NCI-H2107 treated with DMSO at 0.1 percent for 48 hours (cell line): ENCODE results near the gene NT5DC4.
"Not testable (repeated sequence)": the region's sequence is repeated elsewhere in the genome, so short reads cannot be mapped to it uniquely, and the experiment has no call there.

ENCODE experiments used
- DNase-seq: peaks from one replicate; lab custom pipeline; 2025; ENCODE audit not compliant: unreplicated experiment; lab: John Stamatoyannopoulos, UW

NT5DC4 gene

DNA sequence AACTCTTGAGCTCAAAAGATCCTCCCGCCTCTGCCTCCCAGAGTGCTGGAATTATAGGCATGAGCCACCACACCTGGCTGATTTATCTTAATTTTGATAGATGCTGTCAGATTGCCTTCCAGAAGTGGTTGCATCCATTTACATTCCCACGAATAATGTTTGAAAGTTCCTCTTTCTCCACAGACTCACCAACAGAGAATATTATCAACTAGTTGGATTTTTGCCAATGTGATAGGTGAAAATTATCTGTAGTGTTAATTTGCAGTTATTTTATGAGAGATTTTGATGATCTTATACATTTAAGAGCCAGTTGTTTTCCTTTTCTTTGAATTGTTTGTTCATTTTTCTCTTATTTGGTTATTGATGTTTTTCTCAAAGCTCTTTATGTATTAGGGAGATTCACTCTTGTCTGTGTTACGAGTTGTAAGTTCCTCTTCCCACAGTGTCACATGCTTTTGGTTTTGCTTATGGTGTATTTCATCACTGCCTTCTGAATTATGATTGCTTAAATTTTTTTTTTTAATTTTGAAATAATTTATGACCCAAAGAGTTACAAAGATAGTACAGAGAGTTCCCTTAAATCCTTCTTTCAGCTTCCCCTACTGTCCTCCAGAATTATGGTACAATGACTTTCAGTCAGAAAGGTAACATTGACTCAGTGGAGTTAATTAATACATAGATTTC, 20.7 kb upstream of the NT5DC4 start:
- DNase-seq, result no peak

DNA sequence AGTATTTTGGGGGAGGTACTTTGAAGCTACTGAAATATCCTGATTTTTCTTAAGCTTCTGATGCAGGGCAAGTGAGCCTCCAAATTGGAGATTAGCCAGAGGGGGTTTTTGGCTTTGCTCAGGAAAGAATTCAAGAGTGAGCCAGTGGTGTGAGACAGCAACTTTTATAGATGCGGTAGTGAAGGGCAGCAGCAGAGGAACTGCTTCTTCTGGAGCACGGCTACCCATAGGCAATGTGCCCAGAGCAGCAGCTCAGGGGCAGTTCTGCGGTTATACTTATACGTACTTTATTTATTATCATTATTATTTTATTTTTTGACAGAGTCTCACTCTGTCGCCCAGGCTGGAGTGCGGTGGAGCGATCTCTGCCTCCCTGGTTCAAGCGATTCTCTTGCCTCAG, 19.8 kb upstream of the NT5DC4 start:
- no peak for DNase-seq

DNA sequence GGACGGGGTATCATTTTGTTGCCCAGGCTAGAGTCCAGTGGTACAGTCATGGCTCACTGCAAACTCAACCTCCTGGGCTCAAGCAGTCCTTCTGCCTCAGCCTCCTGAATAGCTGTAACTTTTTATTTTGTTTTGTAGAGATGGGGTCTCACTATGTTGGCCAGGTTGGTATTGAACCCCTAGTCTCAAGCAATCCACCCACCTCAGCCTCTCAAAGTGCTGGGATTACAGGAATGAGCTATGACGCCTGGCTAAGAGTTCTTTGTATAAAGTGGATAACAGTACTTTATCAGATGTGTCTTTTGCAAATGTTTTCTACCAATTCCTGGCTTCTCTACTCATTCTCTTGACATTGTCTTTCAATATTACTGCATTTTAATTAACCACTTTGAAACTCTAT, 17.1 kb upstream of the NT5DC4 start:
- no peak for DNase-seq

DNA sequence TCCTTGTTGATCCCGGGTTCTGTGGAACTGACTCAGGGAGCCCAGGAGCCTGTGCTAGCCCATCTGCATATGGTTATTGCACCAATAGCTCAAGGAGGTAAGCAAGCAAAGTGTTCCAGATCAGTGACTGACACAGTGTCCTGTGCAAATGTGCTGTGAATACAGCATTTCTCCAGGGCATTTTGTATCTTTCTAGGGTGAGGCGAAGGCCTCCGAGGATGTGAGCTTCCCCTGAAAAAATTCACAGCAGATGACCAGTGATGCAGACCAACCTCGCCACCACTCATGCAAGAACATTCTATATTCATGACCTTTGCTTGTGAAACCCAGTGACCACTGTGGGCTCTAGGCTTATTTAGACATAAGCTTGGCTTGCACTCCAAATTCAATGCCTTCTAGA, 15.2 kb upstream of the NT5DC4 start:
- DNase-seq, result no peak

DNA sequence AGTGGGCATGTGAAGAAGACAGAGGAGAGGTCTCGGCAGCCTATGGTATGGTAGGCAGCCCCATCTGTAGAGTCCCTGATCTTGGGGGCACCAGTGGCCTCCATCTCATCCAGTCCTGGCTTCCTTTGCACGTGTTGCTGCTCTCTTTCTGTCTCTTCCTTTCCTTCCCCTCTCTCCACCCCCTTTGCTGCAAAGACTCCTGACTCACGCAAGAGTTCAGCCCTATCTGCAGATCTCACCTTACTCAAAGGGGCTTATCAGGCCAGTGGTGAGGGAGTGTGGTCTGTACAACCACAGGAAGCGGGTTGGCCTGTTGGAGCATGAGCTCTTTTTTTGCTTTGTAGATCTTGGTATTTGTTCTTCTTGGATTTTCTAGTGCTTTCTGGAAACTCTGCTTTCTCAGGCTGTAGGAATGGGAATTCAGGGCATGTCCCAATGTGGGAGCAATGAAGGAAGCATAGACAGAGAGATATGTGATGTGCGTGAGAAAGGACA, 14.6 kb upstream of the NT5DC4 start:
- no peak for DNase-seq

DNA sequence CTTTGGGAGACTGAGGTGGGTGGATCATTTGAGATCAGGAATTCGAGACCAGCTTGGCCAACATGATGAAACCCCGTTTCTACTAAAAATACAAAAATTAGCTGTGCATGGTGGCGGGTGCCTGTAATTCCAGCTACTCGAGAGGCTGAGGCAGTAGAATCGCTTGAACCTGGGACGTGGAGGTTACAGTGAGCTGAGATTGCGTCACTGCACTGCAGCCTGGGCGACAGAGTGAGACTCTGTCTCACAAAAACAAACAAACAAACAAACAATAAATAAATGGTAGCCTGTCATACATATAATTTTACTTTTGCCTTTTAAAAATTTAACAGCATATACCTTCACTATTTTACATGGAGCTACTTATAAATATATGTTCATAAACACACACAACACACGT, 13.9 kb upstream of the NT5DC4 start:
- DNase-seq, result not testable (repeated sequence)

DNA sequence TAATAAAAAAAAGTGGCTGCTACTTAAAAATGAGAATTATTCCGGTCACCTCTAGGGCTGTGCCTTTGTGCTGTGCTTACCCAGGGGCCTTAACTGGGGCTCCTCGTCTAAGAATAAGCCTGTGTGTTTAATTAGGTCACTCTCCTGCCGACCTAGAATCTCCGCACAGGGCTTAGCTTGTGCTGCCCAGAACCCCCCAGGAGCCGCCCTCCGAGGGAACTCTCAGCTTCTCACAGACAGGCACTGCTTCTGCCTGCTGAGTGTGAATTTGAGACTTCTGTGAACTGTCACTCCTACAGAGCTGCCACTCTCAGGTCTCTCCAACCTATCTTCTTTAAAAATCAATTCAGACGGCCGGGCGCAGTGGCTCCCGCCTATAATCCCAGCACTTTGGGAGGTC, 11.9 kb upstream of the NT5DC4 start:
- no peak for DNase-seq

DNA sequence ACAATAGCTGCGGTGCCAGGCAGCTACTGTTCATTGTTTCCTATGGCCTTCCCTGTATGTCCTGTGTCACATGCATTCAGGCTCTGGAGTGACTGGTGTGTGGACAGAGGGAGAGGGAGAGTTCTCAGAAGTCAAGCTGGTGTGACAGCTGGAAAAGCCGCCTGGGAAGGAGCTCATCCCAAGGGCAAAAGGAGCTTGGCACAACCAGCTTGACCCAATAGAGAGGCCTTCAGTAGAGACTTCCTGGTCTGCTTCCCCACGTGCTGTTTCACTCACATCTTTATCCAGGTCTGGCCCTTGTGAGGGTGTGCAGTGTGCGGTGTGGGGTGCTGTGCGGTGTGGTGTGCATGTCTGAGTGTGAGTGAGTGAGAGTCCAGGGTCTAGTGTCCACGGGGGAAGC, 11.1 kb upstream of the NT5DC4 start:
- no peak for DNase-seq

DNA sequence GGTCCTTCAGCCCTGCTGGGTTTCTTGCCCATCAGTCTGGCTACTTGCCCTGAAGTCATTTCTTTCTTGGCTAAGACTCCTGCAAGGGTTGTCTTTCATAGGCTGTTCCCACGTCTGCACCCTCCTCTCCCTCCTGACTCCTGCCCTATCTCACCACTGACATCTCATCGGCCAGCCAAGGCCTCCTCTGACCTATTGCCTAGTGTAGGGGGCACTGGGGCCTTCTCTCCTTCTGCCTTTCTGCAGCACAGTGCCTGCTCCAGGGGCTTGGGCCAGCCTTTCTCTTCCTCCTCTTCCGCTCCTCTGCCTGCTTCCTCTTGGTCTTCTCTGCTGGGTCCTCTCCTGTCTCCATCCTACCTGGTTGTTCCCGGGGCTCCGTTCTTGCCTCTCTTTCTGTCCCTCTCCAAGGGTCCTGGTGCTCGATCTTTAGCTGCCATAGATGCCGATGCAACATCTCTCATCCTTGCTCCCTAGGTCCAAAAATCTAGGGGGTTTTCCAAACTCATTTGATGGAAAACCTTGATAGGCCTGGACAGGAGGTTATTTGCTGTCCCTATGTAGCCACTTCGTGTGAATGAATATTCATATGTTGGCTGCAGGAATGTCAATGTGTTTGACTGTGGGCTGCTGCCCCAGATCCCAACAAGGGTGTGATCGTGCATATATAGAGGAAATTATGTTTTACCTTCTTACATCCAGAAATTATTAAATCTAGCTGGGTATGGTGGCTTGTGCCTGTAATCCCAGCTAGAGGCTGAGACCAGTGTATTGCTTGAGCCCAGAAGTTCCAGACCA, 9.7 kb upstream of the NT5DC4 start:
- no peak for DNase-seq

DNA sequence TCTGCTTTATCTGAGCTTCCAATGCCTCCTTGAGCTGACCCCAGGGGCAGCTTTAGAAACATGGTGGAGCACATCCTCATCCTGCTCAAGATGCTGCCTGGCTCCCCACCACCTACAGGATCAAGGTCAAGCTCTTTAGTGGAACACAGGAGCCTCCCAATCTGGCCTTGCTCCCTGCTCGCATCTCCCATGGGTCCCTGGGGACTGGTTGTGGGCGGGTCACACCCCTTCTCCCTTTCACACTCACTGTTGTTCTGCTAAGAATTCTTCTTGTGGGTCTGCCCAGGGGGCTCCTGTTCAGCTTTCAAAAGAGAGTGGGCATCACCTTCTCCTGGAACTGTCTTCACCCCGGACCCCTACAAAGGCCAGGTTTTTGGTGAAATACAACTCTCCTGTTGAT, 8.4 kb upstream of the NT5DC4 start:
- no peak for DNase-seq

DNA sequence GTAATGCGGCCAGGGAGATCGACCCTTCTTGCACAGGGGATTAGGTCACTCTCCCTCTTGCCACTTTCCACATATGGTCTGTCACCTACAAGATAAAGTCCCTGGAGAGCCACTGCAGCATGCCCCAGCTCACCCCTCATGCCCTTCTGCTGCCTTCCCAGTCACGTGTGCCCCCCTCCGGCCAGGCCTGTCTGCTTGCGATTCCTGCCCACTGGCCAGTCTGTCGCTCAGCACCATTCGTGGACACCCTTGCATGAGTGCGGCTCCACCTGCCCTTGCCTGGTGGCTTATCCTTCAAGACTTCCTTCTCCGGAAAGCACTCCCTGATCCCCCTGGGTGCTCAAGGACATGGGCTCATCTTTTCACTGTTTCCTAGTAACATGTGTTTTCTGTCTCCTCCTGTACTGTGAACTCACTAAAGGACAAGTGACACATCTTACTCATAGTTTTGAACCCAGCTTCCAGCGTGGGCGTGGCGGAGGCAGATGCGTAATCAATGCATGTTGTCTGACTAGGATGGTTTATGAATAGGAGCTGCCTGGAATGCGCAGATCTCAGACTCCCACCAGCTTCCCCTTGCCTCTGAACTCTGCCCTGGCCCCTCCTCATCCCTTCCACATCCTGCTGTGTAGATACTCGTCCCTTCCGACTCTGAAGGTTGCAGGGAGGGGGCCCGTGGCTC, 7.8 kb upstream of the NT5DC4 start:
- DNase-seq, result no peak

DNA sequence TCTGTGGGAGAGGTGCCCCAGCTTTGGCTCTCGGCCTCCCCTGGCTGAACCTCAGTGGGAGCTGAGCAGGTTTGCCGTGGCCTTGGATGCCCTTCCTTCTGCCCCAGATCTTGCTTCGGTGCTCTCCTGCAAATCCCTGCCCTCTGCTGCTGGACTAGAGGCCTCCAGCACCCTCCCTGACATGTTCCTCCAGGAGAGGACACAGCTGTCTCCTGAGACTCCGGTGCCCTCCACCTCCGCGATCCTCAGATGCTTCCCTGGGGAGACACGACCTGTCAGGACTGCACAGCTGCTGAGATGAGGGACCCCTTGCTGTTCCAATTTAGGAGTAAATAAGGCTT, 7.3 kb upstream of the NT5DC4 start:
- no peak for DNase-seq

DNA sequence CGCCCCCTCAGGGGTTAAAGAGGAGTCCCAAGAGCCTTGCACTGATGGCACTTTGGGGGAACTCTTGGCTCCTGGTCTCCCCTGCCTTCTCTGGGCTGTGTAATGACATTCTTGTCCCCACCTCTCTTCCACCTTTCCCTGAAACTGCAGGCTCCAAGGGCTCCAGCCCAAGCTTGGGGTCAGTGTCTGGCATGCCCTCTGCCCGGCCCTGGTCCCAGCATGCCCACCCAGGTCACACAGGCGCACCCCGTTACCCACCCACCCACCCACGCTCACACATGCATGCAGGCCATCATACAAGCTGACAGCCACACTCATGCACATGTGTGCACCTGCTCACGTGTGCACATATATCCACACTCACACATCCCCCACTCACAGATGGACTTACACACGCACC, 6.9 kb upstream of the NT5DC4 start:
- no peak for DNase-seq

DNA sequence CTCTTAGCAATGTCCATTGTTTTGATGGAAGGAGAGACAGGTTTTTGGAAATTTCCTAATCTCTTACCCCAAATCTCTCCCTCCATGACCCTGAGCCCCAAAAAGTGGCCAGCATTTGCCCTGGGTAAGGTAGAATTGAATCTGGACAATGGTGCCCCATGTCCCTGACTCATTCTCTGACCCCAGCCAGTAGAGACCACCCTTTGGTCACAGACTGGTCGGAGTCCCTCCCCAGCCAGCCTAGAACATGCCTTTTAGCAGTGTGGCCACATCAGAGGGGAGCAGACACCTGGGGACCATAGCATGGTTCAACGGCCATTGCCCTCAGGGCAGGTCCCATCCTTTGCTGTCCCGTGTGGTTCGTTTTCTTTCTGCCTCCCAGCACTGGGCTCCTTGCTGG, 6.5 kb upstream of the NT5DC4 start:
- DNase-seq, result no peak

DNA sequence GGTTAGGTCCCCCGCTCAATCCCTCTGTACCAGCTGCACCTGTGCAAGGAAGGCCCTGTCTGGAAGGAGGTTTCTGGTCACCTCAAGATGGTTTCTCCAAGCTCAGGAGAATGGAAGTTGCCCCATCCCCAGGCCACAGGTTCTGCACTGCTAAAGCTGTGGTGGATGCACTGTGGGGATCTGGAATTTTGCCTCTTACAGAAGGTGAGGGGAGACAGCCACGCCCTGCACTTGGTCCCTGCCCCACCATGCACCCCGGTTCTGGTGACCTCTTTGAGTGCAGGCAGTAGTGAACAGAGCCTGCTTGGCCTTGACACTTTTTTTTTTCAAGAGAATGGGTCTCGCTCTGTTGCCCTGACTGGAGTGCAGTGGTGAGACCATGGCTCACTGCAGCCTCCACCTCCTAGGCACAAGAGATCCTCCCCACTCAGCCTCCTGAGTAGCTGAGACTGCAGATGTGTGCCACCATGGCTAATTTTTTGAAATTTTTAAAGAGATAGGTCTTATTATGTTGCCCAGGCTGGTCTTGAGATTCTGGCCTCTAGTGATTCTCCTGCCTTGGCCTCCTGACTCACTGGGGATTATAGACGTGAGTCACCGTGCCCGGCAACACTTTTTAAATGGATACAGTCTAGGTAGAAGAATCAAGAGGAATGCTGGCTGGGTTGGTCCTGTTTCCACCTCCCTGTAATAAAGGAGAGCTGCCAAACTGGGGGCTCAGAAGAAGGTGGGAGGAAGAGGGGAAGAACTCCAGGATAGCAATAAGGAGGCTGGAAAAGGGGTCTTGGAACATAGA, 5.8 kb upstream of the NT5DC4 start:
- DNase-seq, result no peak

DNA sequence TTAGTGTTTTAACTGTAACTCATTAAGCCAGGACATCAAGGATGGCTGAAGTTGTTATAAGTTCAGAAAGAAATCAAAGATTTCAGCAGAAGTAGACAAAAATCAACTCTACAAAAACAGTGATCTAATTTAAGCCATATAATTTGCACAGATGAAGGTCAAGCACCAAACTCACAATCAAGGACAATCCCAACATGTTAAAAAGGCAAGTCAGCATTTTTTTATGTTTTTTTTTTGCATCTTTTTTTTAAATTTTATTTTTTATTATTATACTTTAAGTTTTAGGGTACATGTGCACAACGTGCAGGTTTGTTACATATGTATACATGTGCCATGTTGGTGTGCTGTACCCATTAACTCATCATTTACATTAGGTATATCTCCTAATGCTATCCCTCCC, 4.7 kb upstream of the NT5DC4 start:
- not testable (repeated sequence) for DNase-seq

DNA sequence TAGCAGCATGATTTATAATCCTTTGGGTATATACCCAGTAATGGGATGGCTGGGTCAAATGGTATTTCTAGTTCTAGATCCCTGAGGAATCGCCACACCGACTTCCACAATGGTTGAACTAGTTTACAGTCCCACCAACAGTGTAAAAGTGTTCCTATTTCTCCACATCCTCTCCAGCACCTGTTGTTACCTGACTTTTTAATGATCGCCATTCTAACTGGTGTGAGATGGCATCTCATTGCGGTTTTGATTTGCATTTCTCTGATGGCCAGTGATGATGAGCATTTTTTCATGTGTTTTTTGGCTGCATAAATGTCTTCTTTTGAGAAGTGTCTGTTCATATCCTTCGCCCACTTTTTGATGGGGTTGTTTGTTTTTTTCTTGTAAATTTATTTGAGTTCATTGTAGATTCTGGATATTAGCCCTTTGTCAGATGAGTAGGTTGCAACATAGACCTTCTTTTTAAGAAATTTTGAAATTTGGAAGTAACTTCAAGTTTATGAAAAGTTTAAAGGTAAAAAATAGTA, 3.9 kb upstream of the NT5DC4 start:
- DNase-seq, result not testable (repeated sequence)

DNA sequence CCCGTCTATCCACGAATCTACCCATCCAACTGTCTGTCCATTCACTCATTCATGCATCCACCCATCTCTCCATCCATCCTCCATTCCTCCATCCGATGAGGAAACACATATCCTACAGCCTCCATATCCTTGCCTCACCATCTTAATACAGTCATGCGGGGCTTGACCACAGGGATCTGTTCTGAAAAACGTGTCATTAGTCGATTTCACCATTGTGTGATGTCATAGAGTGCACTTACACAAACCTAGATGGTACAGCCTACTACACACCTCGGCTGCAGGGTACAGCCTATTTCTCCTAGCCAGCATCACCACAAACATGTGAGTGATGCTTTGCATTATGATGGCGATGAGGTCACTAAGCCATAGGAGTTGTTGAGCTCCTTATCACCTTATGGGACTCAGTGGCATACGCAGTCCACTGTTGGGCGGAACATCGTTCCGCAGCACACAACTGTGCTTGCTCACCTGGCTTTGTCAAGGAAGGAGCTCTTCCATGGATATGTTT, 1.9 kb upstream of the NT5DC4 start:
- DNase-seq, result no peak

DNA sequence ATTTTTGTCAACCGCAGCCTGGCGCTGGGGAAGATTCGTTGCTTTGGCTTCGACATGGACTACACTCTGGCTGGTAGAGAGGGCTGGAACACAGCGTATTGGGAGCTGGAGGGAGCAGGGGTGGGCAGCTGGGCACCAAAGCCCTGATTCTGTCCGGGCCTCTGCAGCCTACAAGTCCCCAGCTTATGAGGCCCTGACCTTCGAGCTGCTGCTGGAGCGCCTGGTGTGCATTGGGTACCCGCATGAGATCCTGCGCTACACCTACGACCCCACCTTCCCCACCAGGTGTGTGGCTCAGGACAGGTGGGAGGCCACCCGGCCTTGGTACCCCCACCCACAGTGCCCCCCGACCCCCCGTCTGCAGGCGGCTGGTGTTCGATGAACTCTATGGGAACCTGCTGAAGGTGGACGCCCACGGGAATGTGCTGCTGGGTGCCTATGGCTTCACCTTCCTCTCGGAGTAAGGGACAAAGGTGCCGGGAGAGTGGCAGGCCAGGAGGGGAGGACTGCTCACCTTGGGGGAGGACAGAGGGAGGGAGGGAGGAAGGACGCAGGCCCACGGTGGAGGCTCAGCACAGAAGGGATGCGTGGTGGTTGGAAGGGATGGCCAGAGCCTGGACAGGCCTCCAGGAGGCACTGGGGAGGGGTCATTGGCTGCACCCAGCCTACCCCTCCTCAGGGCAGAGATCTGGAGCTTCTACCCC, 1.2 kb downstream of the NT5DC4 start:
- DNase-seq, result no peak

DNA sequence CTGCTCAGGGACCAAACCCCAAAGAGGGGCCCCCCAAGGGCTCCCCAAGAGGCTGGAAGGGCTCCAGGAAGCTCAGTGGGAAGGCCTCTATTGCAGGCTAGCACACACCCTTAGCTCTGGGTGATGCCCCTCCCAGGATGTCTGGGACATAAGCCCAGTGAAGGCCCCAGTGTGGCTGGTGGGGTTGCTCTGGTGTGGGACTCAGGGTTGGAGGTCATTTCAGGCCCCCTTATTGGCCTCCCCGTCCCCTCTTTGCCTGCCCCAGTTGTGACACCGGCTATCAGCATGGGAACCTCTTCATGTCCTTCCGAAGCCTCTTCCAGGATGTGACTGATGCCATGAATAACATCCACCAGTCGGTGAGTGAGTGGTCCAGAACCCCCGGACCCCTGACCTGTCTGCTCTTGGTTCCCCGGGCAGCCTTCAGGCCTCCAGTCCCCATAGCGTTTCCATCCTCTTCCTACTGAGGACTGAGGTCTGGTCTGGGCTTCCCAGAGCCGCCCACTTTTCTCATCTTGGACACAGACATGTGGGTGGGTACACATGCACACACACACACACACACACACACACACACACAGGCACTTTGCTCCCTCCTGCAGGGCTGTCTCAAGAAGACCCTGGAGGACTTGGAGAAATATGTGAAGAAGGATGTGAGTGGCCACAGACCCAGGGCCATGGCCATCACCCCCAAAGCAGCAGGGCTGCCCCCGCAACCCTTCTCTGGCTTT, 2.2 kb downstream of the NT5DC4 start:
- no peak for DNase-seq
